ENCODE results near the gene DHRS3.
"Not testable (repeated sequence)": the region's sequence is repeated elsewhere in the genome, so short reads cannot be mapped to it uniquely, and the experiment has no call there.

The DHRS3 gene

GRCh38 chr1:12539320-12539704 lies 78.7 kb downstream of the DHRS3 start:
- no peak for DNase-seq (ENCODE audit: low spot score)

DNA sequence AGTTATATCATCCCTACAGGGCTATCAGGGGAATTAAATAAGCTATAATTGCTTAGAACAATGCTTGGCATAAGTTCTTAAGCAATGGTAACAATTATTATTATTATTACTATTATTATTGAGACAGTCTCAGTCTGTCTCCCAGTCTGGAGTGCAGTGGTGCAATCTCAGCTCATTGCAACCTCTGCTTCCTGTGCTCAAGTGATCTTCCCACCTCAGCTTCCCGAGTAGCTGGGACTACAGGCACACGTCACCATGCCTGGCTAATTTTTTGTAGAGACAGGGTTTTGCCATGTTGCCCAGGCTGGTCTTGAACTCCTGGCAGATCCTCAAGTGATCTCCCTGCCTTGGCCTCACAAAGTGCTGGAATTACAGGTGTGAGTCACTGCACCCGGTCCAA lies 79.5 kb downstream of the DHRS3 start:
- DNase-seq (ENCODE audit: low spot score), result not testable (repeated sequence)

DNA sequence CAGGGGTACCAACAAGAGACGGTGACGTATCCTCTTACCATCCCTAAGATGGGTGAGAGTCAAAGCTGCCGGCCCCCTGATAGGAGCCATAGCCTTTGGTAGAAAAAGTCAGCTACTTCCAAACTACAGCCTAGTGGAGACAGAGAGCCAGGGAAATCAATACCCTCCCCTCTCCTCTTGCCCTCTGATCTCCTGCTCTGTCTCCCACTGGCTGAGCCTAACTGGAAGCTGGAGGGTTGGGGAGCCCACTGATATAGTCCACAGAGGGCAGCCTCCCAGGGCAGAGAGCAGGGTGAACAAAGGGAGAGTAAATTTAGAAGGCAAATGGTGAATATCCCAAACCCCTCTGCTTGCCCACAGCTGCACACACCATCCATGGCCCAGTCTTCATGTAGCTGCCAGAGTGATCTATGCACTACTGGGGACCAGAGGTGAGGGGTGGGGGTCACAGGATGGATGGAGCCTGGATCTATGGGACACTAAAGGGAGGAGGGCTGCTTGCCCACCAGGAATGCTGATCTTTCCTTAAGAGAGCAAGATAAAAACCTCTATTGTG lies 80.0 kb downstream of the DHRS3 start:
- no peak for DNase-seq (ENCODE audit: low spot score)

GRCh38 chr1:12537294-12537693 lies 80.7 kb downstream of the DHRS3 start:
- DNase-seq (ENCODE audit: low spot score), result no peak

DNA sequence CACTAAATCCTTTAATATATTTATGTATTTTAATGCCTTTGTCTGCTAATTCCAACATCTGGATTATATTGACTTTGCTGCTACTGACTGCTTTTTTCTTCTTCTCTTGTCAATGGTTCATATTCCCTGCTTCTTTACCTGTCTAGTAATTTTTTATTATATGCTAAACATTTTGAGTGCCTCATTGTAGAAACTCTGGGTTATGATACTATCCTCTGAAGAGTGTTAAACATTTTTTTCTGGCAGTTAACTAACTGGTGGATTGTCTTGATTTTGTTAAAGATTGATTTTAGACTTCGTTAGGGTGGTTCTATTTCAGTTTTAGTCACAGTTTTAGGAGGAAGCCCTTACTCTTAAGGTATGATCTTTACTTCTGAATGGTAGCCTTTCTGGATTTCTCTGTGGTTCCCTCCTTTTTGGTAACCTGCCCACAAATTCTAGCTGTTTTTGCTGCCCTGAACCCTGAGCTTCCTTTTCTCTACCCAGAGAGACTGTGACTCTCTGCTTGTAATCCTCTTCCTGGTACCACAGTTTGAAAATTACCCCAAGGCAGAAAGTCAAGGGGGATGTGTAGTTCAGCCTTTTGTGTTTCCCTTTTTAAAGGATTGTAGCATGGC lies 81.9 kb downstream of the DHRS3 start:
- DNase-seq (ENCODE audit: low spot score), result no peak

DNA sequence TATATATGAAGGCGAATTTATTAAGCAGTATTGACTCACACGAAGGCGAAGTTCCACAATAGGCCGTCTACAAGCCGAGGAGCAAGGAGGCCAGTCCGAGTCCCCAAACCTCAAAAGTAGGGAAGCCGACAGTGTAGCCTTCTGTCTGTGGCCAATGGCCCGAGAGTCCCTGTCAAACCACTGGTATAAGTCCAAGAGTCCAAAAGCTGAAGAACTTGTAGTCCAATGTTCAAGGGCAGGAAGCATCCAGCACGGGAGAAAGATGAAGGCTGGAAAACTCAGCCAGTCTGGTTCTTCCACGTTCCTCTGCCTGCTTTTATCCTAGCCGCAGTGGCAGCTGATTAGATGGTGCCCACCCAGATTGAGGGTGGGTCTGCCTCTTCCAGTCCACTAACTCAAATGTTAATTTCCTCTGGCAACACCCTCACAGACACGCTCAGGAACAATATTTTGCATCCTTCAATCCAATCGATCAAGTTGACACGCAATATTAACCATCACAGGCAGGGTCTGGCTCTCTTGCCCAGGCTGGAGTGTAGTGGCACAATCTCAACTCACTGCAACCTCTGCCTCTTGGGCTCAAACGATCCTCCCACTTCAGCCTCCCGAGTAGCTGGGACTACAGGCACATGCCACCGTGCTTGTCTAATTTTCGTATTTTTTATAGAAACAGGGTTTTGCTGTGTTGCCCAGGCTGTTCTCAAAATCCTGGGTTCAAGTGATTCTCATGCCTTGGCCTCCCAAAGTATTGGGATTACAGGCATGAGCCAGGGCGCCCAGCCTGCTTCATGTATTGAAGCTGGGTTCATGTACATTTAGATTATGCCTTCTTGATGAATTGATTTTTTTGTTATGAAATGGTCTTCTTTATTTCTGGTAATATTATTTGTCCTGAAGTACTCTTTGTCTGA lies 85.3 kb downstream of the DHRS3 start:
- DNase-seq (ENCODE audit: low spot score), result no peak

GRCh38 chr1:12531179-12531499 lies 86.9 kb downstream of the DHRS3 start:
- DNase-seq (ENCODE audit: low spot score), result no peak

GRCh38 chr1:12530462-12531178 lies 87.4 kb downstream of the DHRS3 start:
- DNase-seq (ENCODE audit: low spot score), result no peak

DNA sequence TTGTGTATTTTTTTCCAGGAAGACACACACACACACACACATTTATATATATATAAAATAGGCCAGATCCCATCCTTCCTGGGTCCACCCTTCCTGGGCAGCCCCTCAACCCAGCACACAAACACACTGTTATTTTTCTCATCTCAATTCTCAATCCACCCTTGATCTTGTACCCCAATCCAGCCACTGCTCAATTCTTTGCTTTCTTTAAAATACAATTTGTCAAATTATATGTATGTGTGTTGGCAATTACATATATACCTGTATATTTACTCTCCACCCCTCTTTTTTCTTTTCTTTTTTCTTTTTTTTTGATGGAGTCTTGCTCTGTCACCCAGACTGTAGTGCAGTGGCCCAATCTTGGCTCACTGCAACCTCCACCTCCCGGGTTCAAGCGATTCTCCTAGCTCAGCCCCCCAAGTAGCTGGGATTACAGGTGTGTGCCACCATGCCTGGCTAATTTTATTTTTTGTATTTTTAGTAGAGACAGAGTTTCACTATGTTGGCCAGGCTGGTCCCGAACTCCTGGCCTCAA lies 88.3 kb downstream of the DHRS3 start:
- no peak for DNase-seq (ENCODE audit: low spot score)

- DNase-seq (ENCODE audit: low spot score), result no peak
Measured at GRCh38 chr1:12528021-12528852, 89.8 kb downstream of the DHRS3 start.

DNA sequence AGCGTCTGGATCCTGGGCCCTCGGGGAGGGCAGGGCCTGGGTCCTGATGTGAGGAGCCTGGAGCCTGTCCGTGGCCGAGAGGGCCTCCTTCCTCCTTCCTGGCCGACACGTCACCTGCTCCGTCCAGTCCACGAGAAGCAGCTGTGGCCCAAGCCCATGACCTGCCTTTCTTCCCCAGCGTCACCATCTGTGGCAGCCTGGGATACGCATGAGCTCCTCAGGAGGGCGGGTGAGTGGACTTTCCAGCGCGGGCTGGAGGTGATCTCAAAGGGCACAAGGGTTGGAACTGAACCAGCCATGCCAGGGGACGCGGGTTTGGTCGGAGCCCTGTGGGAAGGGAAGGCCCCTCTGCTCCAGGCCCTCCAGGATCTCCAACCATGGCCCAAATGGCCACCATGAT lies 90.4 kb downstream of the DHRS3 start:
- no peak for DNase-seq (ENCODE audit: low spot score)

DNA sequence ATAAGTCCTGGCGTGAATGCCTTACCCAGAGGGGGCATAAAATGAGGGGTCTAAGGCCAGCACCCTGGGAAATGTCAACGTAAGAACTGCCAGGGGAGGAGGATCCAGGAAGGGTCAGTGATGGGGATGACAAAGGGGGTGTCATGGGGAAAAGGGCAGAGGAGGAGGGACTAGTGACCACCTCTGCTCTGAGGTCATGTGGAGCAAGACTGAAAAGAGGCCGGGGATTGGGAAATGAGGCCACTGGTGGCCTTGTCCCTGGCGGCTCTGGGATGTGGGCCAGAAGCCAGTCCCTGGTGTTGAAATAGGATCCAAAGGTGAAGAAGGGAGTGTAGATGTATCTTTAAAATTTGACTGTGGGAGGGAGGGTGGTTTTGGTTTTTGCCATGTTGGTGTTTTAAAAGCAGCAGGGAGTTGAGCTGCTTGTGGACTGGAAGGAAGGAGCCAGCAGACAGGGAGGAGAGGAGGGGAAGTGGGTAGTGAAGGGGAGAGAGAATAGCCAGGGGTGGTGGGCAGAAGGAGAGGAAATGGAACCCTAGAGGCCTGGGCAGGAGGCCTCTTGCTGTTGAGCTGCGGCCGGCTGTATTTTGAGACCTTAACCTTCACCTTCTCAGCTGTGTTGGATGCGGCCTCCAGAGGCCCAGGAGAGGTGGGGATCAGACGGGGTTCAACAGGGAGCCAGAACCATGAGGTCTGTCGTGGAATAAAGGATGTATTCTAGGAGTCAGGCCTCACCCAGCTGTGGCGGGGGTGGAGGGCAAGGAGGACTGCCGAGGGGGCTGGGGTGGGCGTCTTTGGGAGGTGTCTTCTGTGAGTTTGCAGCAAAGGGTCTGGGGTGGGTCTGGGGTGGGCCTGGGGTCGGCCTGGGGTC lies 92.5 kb downstream of the DHRS3 start:
- DNase-seq (ENCODE audit: low spot score), result no peak

GRCh38 chr1:12524266-12524665 lies 93.7 kb downstream of the DHRS3 start:
- no peak for DNase-seq (ENCODE audit: low spot score)

- DNase-seq (ENCODE audit: low spot score), result not testable (repeated sequence)
Measured at GRCh38 chr1:12522780-12523179, 95.2 kb downstream of the DHRS3 start.

DNA sequence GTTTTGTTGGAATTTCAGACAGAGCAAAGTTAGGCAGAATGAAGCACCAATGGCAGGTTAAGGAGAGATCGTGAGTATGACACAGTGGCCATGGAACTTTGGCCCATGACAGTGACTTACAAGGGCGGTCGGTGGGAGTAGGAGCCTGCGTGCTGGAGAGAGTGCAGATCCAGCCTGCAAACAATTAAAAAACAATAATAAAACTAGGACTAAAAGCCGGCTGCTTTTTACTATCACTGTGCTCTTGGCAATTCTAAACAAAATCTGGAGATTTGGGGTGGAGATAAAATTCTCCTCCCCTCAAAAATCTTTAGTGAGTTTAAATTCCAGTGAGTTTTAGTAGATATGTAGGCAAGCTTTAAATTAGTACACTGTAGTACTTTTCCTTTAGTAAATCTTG lies 96.9 kb downstream of the DHRS3 start:
- no peak for DNase-seq (ENCODE audit: low spot score)

DNA sequence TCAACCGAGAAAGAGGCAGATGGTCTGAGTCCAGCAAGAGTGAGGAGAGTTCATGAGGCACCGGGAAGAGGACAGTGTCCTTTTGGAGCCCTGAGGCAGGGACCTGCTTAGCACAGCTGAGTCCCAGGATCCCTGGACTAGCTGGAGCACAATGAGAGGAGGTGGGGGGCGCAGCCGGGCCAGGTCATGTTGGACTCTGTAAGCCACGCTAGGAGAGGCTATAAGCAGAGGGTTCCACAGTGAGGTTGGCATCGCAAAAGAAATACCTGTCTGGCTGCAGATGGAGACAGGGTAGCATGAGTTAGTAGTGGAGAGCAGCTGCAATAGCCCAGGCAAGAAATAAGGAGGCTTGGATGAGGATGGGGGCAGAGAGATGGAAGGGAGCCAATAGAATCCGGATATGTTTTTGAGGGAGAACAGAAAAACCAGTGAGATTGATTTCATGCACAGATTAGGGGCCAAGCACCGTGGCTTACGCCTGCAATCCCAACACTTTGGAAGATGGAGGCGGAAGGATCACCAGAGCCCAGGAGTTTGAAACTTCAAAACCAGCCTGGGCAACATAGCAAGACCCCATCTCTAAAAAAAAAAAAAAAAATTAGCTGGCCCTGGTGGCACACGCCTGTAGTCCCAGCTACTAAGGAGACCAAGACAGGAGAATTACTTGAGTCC lies 98.2 kb downstream of the DHRS3 start:
- DNase-seq (ENCODE audit: low spot score), result no peak

- DNase-seq (ENCODE audit: low spot score), result no peak
Measured at GRCh38 chr1:12518931-12519692, 98.9 kb downstream of the DHRS3 start.

All from putamen (tissue), 1 donor.